H1 (cell line): ENCODE results near the gene ZNF488. TPM values are rescaled to one million over a fixed set of nuclear protein-coding genes. Genes with fewer than 3 reads are reported as not detected.

Experiments
- CHD7 ChIP-seq: fragments of 300-600 bp; sonication (generic); IDR thresholded peaks from 2 replicates; pipeline ENCODE4 v1.7.1; 2012; ENCODE audit warnings: low read length, moderate library complexity, mild to moderate bottlenecking, inconsistent platforms; ENCODE audit not compliant: insufficient replicate concordance
- JUND ChIP-seq: IDR thresholded peaks from 2 replicates; pipeline ENCODE4 v1.6.1; 2011; ENCODE audit warnings: mild to moderate bottlenecking, improper control_type of control experiment, low read length
- MAX ChIP-seq: IDR thresholded peaks from 2 replicates; pipeline ENCODE4 v1.6.1; 2012; ENCODE audit warnings: inconsistent platforms
- RBBP5 ChIP-seq: IDR thresholded peaks from 2 replicates; pipeline ENCODE4 v1.7.1; 2012; ENCODE audit warnings: low read depth, mild to moderate bottlenecking, inconsistent platforms, low read length, moderate library complexity, borderline replicate concordance
- SAP30 ChIP-seq: fragments of 300-600 bp; sonication (generic); IDR thresholded peaks from 2 replicates; pipeline ENCODE4 v1.7.1; 2012; ENCODE audit warnings: low read length, moderate library complexity, mild to moderate bottlenecking, inconsistent platforms; ENCODE audit not compliant: insufficient read depth, insufficient replicate concordance
- SP1 ChIP-seq: IDR thresholded peaks from 2 replicates; pipeline ENCODE4 v1.6.1; 2011; ENCODE audit warnings: low read depth, low read length
- SP4 ChIP-seq: IDR thresholded peaks from 2 replicates; pipeline ENCODE4 v1.6.1; 2012; ENCODE audit warnings: low read length, inconsistent platforms
- SUZ12 ChIP-seq: fragments of 200-600 bp; sonication (generic); IDR thresholded peaks from 2 replicates; pipeline ENCODE4 v1.6.1; 2012; ENCODE audit warnings: mild to moderate bottlenecking, inconsistent platforms, low read length, moderate library complexity, mixed read lengths
- TAF7 ChIP-seq: optimal IDR thresholded peaks from 2 replicates; pipeline ENCODE3; 2011; ENCODE audit warnings: low read depth, mild to moderate bottlenecking, inconsistent platforms, low read length, moderate library complexity, borderline replicate concordance
- polyA plus RNA-seq, 7 experiments: library from polyadenylated mRNA; depleted of rRNA in 3 of 7; stranded (reverse) in 5 of 7; unstranded in 2 of 7; fragments of >200 nt in 5 of 7; fragments of 200-250 nt in 2 of 7; gene quantifications; 1 replicate in 5 of 7; 2 replicates in 1 of 7; 4 replicates in 1 of 7; pipeline versions ENCODE4 v1.2.1 to v1.2.3, GENCODE V29; 2011 to 2013; ENCODE audit warnings: missing spikeins in 2 of 7, mixed read lengths in 2 of 7
- total RNA-seq: library from RNA; stranded (reverse); fragmentation: NEBNext Ultra II Directional; extraction: Animal tissue kit (Norgen Biotek cat#: 25700); gene quantifications from 2 replicates; pipeline ENCODE4 v1.2.1, GENCODE V29; 2021

The ZNF488 gene
- total and polyA plus RNA-seq, 2 of the 8 experiments (the other 6 are each of a cell fraction or from before 2014, with no cell fraction given): 7.9 to 11.4 TPM

GRCh38 chr10:47374611-47375536 is 9.2 kb downstream of the ZNF488 start (continued):
- TF ChIP-seq CHD7: no peak
- no peak for TF ChIP-seq SUZ12
- no peak for TF ChIP-seq RBBP5
- TF ChIP-seq JUND: no peak
- no peak for TF ChIP-seq MAX
- no peak for TF ChIP-seq SAP30
- TF ChIP-seq SP1: no peak
- no peak for TF ChIP-seq SP4
- TF ChIP-seq TAF7: no peak
